ENCODE measurements around the gene YES1. TPM values are rescaled to one million over a fixed set of nuclear protein-coding genes. Genes with fewer than 3 reads are reported as not detected.

Gene YES1
- total RNA-seq, result 10 to 100 TPM; 46.1 to 77.6 TPM

DNA sequence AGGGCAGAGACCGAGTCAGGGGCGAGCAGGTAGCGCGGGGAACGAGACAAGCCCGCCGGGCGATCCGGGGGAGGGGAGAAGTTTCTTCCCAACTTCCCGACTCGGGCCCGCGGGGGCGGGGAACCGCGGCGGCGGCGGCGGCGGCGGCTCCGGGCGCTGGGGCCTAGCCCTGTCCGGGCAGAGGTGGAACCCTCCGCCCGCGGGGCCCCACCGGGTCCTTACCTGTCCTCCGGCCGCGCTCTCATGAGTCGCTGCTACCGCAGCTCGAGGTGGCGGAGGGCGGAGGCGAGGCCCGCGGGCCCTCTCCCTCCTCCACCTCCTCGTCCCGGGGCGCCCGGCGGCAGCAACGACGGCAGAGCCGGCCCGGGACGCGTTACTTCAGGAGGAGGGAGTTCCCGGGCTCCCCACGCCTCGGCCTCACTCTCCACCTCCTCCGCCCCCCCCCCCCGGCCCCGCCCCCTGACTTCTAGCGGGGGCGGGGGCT is at the start of gene YES1:
TSS of gene YES1 (minus strand) at position 351 of the 484 bp plus-strand sequence. CDS start 55,415 bp downstream, outside the sequence.

DNA sequence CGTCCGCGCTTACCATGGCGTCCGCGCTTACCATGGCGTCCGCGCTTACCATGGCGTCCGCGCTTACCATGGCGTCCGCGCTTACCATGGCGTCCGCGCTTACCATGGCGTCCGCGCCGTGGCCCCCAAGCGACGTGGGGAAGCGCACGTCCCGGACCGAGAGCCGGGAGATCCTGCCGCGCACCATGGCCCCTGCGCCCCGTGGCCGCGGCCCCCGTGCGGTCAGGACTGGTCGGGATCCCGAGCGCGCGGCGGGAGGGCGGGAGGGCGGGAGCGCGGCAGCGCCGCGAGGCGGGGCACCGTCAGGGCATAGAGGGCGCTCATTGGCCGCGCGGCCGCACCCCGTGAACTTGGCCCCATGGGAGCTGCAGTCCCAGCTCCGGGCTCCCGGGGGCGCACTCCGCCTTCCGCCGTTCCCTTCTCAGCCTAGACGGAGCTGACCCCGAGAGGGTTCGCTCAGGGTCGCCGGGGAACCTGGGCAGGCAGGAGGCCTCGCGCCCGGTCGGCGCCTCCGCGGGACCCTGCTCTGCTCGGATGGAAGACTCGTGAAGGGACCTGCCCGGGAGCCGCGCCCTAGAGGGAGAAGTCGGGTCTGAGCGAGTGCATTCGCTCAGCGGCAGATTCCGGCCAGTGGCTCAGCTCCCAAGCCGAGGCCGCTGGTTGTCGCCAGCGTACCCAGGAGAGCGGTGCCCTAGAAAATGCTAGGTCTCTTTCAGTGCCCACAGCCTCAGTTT is 99.5 kb downstream of the YES1 start, which contains the start of gene ENOSF1:
TSS of gene ENOSF1 (minus strand) at position 230 of the 734 bp plus-strand sequence. CDS start at position 187, 43 bp downstream.

Small RNA genes within 50 kb of the gene (small RNA-seq; reads per million reads assigned to genes)
- 0 to 0.17 reads per million in 2 donors for gene BOLA2P1
- gene RNU1-109P, result 0.29 to 2.7 reads per million in 2 donors

Other genes with a start within 250 kb of the YES1 start
- not detected for gene CETN1, start 231.9 kb downstream of the YES1 start, total RNA-seq
- not detected for gene CLUL1, start 215.3 kb downstream of the YES1 start, total RNA-seq
- 10 to 100 TPM; 12.7 to 35.0 TPM for gene TYMS, start 154.6 kb downstream of the YES1 start, total RNA-seq
- 10 to 100 TPM; 64.6 to 88.8 TPM for gene ENOSF1, start 99.6 kb downstream of the YES1 start, total RNA-seq
- not detected for gene ADCYAP1, start 92.6 kb upstream of the YES1 start, total RNA-seq